GM12864 (cell line): ENCODE measurements around the gene TUT7.

Source experiments
- DNase-seq: peaks from one replicate; pipeline ENCODE4 v3.0.0-alpha.2; 2011; ENCODE audit warnings: low read depth
- H3K4me3 ChIP-seq: 2 replicates; pipeline ENCODE4 v1.5.1; 2011; ENCODE audit warnings: mild to moderate bottlenecking, low read depth, low read length, control low read depth
- TF ChIP-seq, protein P1 (sequence below): IDR thresholded peaks from 2 replicates; pipeline ENCODE4 v1.5.1; 2011; ENCODE audit warnings: low read depth, mild to moderate bottlenecking, moderate library complexity, low read length, control low read depth, inconsistent platforms; ENCODE audit errors: missing control alignments

Gene TUT7

GRCh38 chr9:86288499-86289198 lies 65.6 kb downstream of the TUT7 start:
- no peak for DNase-seq
- TF ChIP-seq, protein P1, sequence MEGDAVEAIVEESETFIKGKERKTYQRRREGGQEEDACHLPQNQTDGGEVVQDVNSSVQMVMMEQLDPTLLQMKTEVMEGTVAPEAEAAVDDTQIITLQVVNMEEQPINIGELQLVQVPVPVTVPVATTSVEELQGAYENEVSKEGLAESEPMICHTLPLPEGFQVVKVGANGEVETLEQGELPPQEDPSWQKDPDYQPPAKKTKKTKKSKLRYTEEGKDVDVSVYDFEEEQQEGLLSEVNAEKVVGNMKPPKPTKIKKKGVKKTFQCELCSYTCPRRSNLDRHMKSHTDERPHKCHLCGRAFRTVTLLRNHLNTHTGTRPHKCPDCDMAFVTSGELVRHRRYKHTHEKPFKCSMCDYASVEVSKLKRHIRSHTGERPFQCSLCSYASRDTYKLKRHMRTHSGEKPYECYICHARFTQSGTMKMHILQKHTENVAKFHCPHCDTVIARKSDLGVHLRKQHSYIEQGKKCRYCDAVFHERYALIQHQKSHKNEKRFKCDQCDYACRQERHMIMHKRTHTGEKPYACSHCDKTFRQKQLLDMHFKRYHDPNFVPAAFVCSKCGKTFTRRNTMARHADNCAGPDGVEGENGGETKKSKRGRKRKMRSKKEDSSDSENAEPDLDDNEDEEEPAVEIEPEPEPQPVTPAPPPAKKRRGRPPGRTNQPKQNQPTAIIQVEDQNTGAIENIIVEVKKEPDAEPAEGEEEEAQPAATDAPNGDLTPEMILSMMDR = no peak
- H3K4me3 ChIP-seq = no peak overlapping the region

DNA sequence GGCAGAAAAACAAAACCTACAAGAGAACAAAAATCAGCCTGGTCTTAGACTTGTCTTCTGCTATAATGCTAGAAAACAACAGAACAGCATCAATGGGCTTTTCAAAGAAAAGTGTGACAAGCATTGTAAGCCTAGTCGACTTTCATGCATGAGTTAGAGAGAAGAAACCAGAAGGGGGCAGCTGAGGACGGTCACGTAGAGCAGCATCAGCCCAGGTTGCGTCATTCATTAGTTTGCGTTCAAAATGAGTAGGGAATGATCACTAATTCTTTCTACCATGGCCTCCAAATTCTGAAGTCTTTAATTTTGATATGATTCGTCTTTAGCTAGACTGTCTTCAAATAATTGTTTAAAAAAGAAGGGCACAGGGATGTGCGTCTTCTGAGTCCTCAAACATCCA lies 67.2 kb downstream of the TUT7 start:
- TF ChIP-seq, protein P1 = peak; percentile 28
- no peak overlapping the region for H3K4me3 ChIP-seq
- DNase-seq = peak; percentile 21

- TF ChIP-seq, protein P1 = no peak
- H3K4me3 ChIP-seq = no peak overlapping the region
- DNase-seq = no peak
These were observed 67.9 kb downstream of the TUT7 start for GRCh38 chr9:86286278-86286677.

DNA sequence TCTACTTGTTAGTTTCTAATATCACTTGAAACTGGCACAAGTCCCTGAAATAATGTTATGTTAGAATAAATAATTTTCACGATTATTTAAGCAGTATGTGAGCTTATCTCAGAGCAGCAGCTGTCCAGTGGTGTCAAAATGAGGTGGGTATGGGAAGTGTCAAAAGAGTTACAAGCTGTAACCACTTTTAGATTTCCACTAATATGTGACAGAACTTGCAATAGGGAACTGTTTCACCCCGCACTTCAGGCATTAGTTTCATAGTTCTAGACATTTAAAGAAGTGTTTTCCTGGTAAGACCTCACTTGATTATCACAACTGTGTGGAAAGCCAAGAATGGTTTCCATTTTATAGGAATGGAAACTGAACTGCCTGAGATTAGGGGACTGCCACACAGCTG lies 68.9 kb downstream of the TUT7 start:
- H3K4me3 ChIP-seq = no peak overlapping the region
- TF ChIP-seq, protein P1 = no peak
- DNase-seq = no peak

DNA sequence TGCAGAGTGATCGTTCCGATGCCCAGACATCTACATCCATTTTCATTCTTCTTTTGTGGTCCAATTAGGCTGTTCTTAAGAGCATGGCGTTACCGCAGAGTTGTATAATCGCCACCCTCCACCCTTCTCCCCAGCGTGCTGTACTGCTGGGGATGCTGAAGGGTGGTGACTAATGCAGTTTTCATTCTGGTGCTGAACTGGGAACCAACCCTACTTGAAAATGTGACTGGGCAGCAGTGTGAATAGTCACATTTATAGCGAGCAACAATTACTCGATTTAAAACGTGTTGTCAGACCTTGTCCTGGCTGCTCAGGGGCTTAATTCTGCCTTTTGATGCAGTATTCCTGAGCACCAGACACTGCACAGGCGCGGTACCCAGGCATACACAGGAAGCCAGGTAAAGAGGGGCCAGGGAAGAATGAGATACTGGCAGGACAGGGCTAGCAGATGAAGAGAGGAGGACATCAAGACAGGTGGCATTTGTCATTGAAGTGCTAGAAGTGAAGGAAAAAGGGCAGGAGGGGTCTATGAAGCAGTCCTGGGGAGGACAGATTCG lies 71.2 kb downstream of the TUT7 start:
- DNase-seq = no peak

DNA sequence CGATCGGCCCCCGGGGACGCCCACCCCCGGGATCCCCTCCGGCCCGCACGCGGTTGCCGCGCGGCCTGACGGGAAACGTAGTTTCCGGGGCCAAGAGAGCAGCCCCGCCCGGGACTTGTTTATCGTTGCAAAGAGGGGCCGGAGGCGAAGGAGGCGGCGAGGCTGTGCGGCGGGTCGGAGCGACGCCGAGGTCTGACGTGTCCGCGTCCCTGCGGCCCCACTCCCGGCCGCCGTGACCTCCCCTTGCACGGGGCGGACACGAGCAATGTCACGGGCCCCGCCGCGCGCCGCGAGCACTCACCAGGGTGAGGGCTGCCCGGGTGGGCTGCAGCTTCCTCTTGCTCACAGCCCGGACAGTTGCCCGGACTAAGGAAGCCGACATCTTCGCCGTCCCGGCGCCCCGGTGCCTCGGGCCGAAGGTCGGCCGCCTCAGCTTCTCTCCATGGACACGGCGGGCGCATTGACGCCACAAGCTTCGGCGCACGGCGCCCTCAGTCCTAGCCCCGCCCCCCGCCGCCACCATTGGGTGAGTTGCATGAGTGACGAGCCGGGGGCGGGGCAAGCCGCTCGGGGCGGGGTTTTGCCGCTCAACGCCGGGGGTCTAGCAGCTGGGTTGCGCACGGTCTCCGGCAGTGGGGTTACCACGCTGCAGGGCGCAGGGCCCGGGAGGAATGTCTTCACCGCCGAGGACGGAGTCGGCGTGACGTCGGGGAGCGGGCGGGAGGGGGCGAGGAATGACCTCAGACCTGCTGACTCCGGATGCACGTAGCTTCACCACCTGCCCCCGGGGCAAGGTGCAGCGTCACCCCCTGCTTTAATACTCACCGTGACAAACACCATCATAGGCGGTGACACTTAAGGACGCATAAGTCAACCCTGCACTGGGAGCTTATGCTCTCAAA lies 71.9 kb downstream of the TUT7 start, which contains the start of gene ISCA1:
TSS of gene ISCA1 (minus strand) at position 462 of the 902 bp plus-strand sequence. CDS start at position 382, 80 bp downstream.
- TF ChIP-seq, protein P1 = no peak
- DNase-seq = peak; percentile 58
- H3K4me3 ChIP-seq = peak within 1 kb of the TSS; percentile 98

More for the DNA sequence above, 71.2 kb downstream of the TUT7 start:
- H3K4me3 ChIP-seq = peak overlapping the region; percentile 98
- TF ChIP-seq, protein P1 = no peak
